ENCODE data around the gene FOXM1.
A peak's percentile ranks its signal among the peaks of the same experiment; 100 is the strongest.

FOXM1 gene, protein sequence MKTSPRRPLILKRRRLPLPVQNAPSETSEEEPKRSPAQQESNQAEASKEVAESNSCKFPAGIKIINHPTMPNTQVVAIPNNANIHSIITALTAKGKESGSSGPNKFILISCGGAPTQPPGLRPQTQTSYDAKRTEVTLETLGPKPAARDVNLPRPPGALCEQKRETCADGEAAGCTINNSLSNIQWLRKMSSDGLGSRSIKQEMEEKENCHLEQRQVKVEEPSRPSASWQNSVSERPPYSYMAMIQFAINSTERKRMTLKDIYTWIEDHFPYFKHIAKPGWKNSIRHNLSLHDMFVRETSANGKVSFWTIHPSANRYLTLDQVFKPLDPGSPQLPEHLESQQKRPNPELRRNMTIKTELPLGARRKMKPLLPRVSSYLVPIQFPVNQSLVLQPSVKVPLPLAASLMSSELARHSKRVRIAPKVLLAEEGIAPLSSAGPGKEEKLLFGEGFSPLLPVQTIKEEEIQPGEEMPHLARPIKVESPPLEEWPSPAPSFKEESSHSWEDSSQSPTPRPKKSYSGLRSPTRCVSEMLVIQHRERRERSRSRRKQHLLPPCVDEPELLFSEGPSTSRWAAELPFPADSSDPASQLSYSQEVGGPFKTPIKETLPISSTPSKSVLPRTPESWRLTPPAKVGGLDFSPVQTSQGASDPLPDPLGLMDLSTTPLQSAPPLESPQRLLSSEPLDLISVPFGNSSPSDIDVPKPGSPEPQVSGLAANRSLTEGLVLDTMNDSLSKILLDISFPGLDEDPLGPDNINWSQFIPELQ

GRCh38 chr12:2877047-2877952 is at the start of gene FOXM1, which contains the start of gene RHNO1:
Gene FOXM1, minus strand, starts transcription at chr12:2877174. Its CDS starts 2,696 bp downstream, at chr12:2874478.
Gene RHNO1, plus strand, starts transcription at chr12:2877223. Its CDS starts 8,144 bp downstream, at chr12:2885367.
- peak; percentile 89 for DNase-seq

DNA sequence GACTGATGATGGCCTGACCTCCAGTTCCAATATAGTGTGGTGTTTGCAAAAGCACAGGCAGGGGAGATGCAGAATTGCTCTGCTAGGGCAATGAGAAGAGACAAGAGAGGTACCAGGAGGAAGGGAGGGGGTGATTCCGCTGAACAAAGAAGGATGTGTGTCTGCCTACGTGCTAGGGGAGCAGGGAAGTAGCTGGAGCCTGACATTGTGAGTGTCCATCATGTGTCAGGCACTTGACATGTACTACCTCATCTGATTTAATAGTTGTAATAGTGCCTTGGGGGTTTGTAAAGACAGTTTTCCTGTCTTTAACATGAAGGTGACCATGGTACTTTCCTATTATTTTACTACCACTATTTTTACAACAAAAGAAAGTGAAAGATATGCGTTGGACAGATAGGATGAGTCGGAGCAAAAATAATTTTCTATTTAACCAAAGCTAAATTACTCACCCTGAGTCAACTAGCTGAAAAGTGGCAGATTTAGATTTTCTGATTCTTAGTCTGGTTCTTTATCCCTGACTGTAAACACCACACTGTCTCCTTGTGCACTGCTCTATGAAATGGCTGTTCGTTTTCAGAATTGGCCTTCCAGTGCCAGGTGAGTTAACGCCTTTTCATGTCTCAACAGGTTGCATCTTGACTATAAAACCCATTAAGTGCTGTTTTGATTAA is 48.5 kb upstream of the FOXM1 start:
- DNase-seq = no peak

- DNase-seq = no peak
These were observed 47.0 kb upstream of the FOXM1 start for GRCh38 chr12:2924019-2924418.

DNA sequence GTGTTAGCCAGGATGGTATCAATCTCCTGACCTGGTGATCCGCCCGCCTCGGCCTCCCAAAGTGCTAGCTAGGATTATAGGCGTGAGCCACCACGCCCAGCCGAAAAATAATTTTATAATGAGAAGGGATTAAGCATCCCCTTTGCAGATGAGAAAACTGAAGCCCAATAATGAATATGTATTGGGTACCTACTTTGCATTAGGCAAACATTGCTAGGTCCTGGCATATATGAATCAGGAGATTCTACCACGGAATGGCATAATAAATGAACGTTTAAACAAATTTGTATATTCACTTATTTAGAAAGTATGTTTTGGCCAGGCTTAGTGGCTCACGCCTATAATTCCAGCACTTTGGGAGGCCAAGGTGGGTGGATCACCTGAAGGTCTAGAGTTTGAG is 46.1 kb upstream of the FOXM1 start:
- DNase-seq = no peak

DNA sequence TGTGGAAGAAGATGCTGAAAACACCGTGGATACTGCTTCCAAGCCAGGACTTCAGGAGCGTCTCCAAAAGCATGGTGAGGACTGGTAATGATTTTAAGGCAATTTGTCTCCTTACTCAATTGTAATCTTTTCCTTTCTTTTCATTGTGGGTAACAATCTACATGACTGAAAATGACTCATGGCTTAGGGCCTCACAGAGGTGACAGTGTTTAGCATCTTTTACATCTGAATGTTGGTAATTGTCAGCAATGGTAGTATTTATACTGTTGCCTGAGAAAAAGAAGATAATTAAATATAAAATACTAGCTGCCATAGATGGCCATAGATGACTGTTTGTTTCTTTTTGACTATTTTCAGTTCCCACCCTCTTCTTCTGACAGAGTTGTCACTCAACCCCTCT is 45.4 kb upstream of the FOXM1 start:
- no peak for DNase-seq

GRCh38 chr12:2919249-2919648 is 42.3 kb upstream of the FOXM1 start:
- no peak for DNase-seq

- no peak for DNase-seq
These were observed 35.2 kb upstream of the FOXM1 start for GRCh38 chr12:2912216-2912575.

DNA sequence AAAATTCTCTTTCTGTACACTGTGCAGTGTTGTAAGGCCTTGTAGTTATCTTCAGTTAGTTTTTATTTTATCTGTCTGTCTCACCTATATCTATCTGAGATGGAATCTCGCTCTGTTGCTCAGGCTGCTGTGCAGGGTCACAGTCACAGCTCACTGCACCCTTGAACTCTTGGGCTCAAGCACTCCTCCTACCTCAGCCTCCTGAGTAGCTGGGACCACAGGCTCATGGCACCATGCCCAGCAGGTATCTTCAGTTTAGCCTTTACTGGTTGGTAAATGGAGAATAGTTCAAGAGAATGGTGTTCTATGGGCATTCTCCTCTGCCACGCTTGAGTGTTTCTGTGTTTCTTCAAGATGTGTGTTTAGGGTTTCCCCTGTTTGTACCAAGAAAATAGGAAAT is 27.3 kb upstream of the FOXM1 start:
- DNase-seq = peak; percentile 52

GRCh38 chr12:2902272-2902880 is 25.4 kb upstream of the FOXM1 start:
- DNase-seq = peak; percentile 82

GRCh38 chr12:2900642-2901041 is 23.7 kb upstream of the FOXM1 start:
- DNase-seq = no peak

DNA sequence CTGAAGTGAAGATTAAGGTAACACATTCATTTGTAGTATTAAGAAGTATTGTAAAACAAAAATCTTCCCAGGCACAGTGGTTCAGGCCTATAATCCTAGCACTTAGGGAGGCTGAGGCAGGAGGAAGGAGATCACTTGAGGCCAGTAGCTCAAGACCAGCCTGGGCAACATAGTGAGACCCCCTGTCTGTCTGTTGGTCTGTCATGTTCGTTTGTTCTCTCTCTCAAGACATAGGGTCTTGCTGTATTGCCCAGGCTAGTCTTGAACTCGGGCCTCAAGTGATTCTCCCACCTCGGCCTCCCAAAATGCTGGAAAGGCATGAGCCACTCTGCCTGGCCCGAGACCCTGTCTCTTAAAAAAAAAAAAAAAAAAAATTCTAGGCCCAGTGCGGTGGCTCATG is 20.4 kb upstream of the FOXM1 start:
- no peak for DNase-seq

GRCh38 chr12:2895511-2895910 is 18.5 kb upstream of the FOXM1 start:
- no peak for DNase-seq

GRCh38 chr12:2895051-2895451 is 18.1 kb upstream of the FOXM1 start:
- no peak for DNase-seq

DNA sequence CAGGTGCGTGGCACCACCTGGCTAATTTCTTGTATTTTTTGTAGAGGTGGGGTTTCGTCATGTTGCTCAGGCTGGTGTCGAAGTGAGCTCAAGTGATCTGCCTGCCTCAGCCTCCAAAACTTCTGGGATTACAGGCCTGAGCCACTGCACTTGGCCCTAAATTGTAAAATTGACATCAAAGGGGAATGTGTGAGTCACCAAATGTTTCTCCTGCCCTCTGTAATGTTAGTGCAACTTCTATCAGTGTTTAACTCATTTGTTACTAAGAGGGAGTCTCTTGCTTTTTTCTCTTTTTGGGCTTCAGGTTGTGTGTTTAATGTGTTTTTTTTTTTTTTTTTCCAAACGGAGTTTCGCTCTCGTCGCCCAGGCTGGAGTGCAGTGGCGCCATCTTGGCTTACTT is 16.0 kb upstream of the FOXM1 start:
- DNase-seq = no peak

GRCh38 chr12:2892246-2892645 is 15.3 kb upstream of the FOXM1 start:
- no peak for DNase-seq

DNA sequence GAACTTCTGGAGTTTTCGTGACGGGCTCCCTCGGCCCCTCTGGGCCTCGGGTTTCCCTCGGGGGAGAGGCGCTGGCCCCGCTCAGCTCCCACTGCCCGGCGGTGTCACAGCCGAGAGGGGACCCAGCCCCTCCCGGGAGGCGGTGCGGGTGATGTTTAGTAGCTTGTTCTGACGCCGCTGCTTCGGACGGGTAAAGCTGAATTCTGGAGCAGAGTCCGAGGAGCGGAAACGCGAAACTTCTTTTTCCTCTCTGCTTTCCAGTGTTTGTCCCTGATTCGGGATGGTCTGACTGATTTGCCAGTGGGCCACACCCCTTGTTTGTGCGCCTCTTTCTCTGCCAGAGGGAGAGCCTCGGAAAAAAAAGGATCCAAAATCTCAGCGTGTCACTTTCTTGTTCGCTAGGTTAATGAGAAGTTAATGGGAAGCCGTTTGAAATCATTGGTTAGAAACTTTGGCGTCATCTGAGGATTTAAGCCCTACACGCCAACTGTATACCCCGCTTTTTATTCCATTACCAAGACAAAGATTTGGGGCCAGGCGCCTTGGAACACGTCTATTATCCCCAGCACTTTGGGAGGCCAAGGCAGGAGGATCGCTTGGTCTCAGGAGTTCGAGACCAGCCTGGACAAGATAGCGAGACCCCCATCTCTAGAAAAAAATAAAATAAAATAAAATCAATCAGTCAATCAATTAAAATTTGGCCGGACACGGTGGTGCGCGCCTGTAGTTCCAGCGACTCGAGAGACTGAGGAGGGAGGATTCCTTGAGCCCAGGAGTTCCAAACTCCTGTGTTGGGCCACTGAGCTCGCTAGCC is 14.5 kb upstream of the FOXM1 start:
- DNase-seq = no peak

DNA sequence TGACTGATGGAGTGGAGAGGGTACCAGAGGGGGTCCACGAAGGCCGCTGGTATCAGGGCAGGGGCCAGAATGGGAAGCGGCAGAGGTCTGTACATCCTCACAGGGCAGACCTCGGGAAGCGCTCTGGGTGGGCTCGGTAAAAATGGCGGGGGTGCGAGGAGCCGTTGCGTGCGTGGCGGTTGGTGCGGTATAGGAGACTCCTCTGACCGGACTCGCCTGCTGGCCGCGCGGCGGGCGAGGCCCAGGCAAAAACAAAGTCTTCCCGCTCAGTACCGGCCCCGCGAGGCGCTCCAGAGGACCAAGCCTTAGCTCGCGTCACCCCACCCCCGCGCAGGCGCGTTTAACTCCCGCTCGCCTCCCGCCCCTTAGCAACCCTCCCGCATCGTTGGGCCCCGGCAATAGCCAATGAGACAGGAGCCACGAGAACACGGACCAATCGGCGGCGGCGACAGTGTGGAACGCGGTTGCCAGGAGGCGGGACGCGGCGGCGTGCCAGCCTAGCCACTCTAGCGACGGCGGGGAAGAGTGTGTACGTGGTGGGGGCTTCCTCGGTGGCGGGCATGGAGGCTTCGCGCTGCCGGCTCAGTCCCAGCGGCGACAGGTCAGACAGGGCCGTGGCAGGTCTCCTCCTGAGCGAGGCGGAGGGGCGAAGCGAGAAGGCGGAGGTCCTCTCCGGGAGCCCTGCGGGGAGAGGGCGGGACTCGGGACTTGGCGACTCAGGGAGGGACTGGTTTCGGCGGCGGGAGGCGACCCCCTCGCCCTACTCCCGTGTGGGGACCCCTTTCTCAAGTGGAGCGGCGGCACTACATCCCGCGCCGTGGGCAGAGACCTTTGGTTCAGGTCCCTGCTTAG is 13.6 kb upstream of the FOXM1 start, which contains the start of gene TULP3:
TULP3 (plus strand) TSS at position 504 of the 852 bp plus-strand sequence; CDS start at position 561, 57 bp downstream.
- peak; percentile 98 for DNase-seq

GRCh38 chr12:2890001-2890387 is 13.0 kb upstream of the FOXM1 start:
- no peak for DNase-seq

- no peak for DNase-seq
These were observed 9.9 kb upstream of the FOXM1 start for GRCh38 chr12:2886768-2887450.

All from NCI-H2029 (cell line).